ENCODE results near the gene IL15.

The IL15 gene

DNA sequence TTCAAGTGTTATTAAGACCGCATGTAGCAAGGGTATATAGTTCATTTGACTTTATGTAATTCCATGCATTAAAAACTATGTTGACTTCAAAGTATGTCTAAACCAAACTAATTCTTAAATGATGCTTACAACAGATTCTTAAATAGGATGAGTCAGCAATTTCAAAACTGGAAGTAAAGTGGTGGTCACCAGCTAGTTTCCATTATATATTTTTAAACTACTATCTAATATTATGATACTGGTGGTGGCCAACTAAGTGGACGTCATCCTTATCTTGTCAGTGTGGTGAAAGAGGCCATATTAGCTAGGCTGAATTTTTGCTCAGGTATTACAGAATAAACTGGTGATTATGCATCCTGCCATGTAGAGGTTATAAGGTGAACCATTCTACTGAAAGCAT, 1.2 kb downstream of the IL15 start:
- peaks cover 15% of the 10 kb centered on the region for H3K27me3 Mint-ChIP-seq
- H3K9me3 Mint-ChIP-seq (ENCODE audit: low read depth) = no peaks in the 10 kb centered on the region
- peaks cover 12% of the 10 kb centered on the region for H3K4me1 Mint-ChIP-seq (ENCODE audit: low read depth)
- H3K4me3 Mint-ChIP-seq = peak overlapping the region; percentile 89
- no peaks in the 10 kb centered on the region for H3K36me3 Mint-ChIP-seq
- H3K27ac Mint-ChIP-seq = no peak overlapping the region

DNA sequence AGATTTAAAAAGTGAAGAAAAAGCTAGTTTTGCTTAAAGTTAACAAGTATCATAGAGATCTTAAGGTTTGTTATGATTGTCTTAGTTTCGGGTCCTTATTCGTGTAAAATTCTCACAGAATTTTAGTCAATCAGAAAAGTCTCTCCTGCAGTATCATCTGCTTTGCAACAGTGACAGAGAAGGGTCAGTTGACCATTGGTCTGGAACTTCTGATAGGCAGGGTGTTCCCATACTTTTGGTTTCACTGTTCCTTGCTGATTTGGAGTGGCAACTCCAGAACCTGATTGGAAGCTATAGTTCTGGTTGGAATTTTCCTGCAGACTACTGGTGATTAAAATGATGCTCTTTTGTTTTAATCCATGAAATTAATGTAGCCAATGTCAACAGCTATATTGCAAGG, 1.8 kb downstream of the IL15 start:
- H3K36me3 Mint-ChIP-seq = no peaks in the 10 kb centered on the region
- no peaks in the 10 kb centered on the region for H3K9me3 Mint-ChIP-seq (ENCODE audit: low read depth)
- H3K27ac Mint-ChIP-seq = no peak overlapping the region
- H3K4me3 Mint-ChIP-seq = peak overlapping the region; percentile 20
- peaks cover 15% of the 10 kb centered on the region for H3K27me3 Mint-ChIP-seq
- H3K4me1 Mint-ChIP-seq (ENCODE audit: low read depth) = peaks cover 12% of the 10 kb centered on the region

DNA sequence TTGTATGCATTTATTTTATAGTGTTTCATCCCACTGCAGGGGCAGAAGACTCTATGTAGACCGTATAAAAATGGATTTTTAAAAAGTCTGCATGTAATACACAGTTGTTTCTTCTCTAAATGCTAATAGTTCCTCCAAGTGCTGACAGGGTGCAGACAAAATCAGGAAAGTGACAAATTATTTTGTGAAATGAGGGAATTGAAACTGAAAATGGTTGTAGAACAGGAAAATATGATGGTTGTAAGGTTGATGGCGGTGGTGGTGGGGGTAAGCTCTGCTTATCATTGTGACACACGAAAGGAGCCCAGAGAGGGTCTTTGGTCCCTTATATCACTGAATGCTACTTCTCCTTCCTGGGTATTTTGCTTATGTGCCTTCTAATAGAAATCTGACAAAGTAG, 4.3 kb downstream of the IL15 start:
- H3K36me3 Mint-ChIP-seq = no peaks in the 10 kb centered on the region
- peaks cover 11% of the 10 kb centered on the region for H3K4me1 Mint-ChIP-seq (ENCODE audit: low read depth)
- H3K27ac Mint-ChIP-seq = no peak overlapping the region
- H3K27me3 Mint-ChIP-seq = peaks cover 15% of the 10 kb centered on the region
- H3K9me3 Mint-ChIP-seq (ENCODE audit: low read depth) = no peaks in the 10 kb centered on the region
- no peak overlapping the region for H3K4me3 Mint-ChIP-seq

DNA sequence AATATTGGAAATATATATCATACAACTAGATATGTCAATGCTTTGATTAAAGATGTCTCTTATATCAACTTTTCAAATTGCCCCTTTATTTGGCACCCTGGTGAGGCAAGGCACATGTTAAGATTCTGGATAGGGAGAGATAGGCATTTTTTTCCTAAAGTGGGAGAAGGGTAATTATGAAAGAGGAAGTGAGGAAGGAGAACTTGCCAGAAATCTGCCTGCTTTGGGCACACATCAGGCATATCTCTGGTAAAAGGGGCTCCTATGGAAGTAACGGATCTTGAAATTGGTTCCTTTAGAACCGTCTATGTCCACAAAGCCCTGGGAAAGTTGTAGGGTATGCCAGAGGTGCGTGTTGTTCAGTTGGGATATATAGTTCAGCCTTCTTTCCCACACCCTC, 5.7 kb downstream of the IL15 start:
- Mint-ChIP-seq H3K4me1 (ENCODE audit: low read depth) (peaks cover 6% of the 10 kb centered on the region), H3K36me3 (no peaks in the 10 kb centered on the region), H3K9me3 (ENCODE audit: low read depth) (no peaks in the 10 kb centered on the region), H3K27ac (no peak overlapping the region), H3K27me3 (peaks cover 17% of the 10 kb centered on the region), H3K4me3 (no peak overlapping the region)

DNA sequence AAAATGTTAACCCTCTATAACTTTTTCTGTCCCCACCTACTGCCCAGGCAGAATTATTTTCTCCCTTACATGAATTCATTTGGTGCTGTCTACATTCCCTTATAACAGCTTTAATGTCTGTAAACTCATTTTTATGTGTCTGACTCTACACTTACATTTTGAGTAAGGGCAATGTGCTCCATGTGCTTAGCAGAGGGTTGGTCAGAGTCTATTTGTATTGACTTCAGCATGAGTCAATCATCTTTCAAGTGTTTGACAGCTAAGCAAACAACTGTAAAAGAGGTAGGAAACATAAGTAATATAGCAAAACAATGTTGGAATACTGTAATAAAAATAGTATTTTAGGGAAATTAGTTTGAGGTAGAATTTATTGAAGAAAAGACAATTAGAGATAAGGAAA, 6.3 kb downstream of the IL15 start:
- Mint-ChIP-seq H3K36me3 (no peaks in the 10 kb centered on the region), H3K4me1 (ENCODE audit: low read depth) (peaks cover under 1% of the 10 kb centered on the region), H3K4me3 (no peak overlapping the region), H3K27ac (no peak overlapping the region), H3K27me3 (peaks cover 15% of the 10 kb centered on the region), H3K9me3 (ENCODE audit: low read depth) (no peaks in the 10 kb centered on the region)

DNA sequence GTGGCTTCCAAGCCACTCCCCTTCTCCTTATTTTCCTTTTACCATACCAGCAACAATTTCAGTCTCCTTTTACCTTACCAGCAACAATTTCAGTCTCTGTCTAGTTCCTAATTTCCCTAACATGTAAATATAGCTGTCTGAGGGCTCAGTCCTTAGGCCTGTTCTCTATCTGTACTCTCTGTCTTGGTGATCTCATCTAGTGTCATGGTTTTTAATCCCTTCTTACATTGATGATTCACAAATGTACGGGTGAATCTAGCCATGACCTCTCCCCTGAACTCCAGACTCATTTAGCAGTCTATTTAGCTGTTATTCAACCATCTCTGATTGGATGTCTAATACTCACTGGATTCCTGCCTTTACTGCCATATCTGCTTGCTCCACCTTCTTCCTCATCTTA, 7.2 kb downstream of the IL15 start:
- H3K36me3 Mint-ChIP-seq = no peaks in the 10 kb centered on the region
- no peak overlapping the region for H3K4me3 Mint-ChIP-seq
- H3K27me3 Mint-ChIP-seq = peaks cover 14% of the 10 kb centered on the region
- H3K4me1 Mint-ChIP-seq (ENCODE audit: low read depth) = no peaks in the 10 kb centered on the region
- no peak overlapping the region for H3K27ac Mint-ChIP-seq
- no peaks in the 10 kb centered on the region for H3K9me3 Mint-ChIP-seq (ENCODE audit: low read depth)

DNA sequence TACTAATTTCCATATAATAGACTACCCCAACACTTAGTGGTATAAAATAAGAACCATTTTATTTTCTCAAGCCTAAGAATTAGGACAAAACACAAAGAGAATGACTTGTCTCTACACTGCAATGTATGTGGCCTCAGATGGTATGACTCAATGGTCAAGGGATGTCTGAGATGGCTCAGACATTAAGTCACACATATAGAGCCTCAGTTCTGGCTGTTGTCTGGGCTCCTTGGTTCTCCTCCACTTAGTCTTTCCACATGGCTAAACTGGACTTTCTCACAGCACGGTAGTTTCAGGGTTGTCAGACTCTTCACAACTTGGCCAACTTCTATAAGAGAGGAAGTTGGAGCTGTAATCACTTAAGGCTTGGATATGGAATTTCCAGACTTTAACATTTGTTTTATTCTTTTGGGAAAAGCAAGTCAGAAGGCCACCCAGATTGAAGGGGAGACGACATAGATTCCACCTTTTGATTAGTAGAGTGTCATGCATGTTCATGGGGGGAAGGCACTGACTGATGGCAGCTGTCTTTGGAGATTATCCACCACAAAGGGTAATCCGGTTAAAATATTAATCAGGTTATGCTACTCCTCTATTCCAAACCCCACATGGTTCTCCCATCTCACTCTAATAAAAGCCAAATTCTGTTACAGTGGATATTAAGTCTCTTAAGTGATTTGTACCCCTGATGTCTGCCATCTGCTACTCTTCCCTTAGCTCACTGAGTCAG, 9.4 kb downstream of the IL15 start:
- no peaks in the 10 kb centered on the region for H3K4me1 Mint-ChIP-seq (ENCODE audit: low read depth)
- no peak overlapping the region for H3K4me3 Mint-ChIP-seq

DNA sequence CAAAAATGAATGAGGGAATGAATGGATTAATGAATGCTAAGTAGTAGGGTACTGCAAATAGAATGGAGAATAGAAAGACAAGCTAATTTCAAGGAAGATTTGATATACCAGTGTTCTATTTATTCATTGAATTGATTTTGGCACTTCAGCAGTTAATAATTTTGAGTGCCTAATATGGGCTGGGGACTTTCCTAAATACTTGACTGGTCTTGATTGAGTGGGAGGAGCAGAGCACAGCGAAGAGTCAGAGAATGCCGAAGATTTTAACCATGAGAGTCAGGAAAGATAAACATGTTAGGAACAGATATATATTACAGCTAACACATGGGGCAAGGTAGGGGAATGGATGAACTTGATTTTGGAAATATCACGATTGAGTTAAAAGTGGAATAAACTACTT, 10.6 kb downstream of the IL15 start:
- Mint-ChIP-seq H3K4me3 (no peak overlapping the region), H3K27ac (no peak overlapping the region), H3K27me3 (peaks cover 4% of the 10 kb centered on the region)

More for the DNA sequence above, 9.4 kb downstream of the IL15 start:
- no peaks in the 10 kb centered on the region for H3K36me3 Mint-ChIP-seq
- H3K27me3 Mint-ChIP-seq = peaks cover 4% of the 10 kb centered on the region
- no peaks in the 10 kb centered on the region for H3K9me3 Mint-ChIP-seq (ENCODE audit: low read depth)
- H3K27ac Mint-ChIP-seq = no peak overlapping the region

DNA sequence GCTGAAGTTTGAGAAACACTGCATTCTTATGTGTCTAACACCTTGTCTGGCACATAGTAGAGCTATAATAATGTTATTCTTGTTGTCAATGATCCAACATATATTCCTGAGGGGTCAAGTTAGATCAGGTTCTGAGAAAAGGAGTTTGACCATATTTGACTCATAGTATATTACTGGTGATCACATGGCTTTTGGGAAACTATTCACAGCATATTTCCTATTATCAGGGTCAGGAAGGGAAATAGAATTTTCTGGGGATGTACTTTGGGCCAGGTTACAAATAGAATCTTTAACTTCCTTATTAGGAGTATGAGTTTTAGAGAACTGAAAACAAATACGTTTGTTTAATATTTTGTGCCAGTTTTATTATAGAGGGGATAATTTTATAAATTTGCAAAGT, 11.6 kb downstream of the IL15 start:
- Mint-ChIP-seq H3K27ac (no peak overlapping the region), H3K4me3 (no peak overlapping the region), H3K9me3 (ENCODE audit: low read depth) (no peaks in the 10 kb centered on the region), H3K4me1 (ENCODE audit: low read depth) (no peaks in the 10 kb centered on the region), H3K36me3 (no peaks in the 10 kb centered on the region), H3K27me3 (peaks cover 4% of the 10 kb centered on the region)

More for the DNA sequence above, 10.6 kb downstream of the IL15 start:
- no peaks in the 10 kb centered on the region for H3K4me1 Mint-ChIP-seq (ENCODE audit: low read depth)
- no peaks in the 10 kb centered on the region for H3K36me3 Mint-ChIP-seq
- H3K9me3 Mint-ChIP-seq (ENCODE audit: low read depth) = no peaks in the 10 kb centered on the region

DNA sequence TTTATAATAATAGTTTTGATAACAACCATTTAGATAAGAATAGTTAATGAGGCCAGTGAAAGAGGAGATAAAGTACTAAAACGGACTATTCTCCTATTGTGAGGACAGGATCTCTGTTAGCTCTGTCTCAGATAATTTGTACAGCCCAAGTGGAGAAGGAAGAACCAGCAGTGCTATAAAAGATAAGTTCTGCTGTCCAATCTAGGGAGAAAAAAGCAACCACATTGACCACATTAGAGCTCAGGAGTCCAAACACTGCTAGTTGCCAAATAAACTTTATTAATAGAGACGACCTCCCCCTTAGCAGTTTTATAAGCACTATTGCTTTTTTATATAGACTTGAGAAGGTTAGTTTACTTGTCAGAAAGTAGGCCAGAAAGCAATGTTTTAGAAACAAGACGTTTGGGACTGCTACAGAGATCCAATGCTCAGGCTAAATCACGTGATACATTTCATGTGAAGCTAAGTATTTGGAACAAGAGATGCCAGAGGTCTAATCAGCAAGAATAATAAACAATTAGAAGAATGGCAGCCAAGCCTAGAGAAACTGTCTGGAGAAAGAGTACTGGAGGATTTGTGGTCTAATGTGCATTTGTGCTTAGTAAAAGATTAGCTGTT, 15.9 kb downstream of the IL15 start:
- Mint-ChIP-seq H3K4me3 (no peak overlapping the region), H3K9me3 (ENCODE audit: low read depth) (no peaks in the 10 kb centered on the region), H3K27ac (no peak overlapping the region), H3K27me3 (peaks cover 2% of the 10 kb centered on the region), H3K36me3 (no peaks in the 10 kb centered on the region), H3K4me1 (ENCODE audit: low read depth) (no peaks in the 10 kb centered on the region)

DNA sequence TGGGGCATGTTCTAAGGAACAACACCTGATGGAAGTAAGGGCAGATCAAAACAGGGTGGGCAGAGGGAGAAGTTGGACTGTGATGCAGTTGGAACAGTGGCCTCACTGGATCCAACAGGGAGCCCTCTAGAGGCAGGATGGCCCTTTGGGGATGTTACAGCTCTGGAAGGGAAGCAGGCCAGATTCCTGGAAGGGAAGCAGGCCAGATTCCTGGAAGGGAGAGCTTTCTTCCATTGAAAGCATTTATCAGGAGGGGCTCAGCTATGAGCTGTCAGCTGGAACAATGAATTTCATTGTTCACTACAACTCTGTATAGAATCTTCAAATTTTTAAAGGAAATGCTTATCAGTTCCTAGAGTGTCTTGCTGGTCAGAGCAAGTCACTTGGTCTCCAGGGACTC, 17.7 kb downstream of the IL15 start:
- no peaks in the 10 kb centered on the region for H3K27me3 Mint-ChIP-seq
- no peaks in the 10 kb centered on the region for H3K36me3 Mint-ChIP-seq
- H3K9me3 Mint-ChIP-seq (ENCODE audit: low read depth) = no peaks in the 10 kb centered on the region
- no peaks in the 10 kb centered on the region for H3K4me1 Mint-ChIP-seq (ENCODE audit: low read depth)
- H3K27ac Mint-ChIP-seq = no peak overlapping the region
- H3K4me3 Mint-ChIP-seq = no peak overlapping the region

DNA sequence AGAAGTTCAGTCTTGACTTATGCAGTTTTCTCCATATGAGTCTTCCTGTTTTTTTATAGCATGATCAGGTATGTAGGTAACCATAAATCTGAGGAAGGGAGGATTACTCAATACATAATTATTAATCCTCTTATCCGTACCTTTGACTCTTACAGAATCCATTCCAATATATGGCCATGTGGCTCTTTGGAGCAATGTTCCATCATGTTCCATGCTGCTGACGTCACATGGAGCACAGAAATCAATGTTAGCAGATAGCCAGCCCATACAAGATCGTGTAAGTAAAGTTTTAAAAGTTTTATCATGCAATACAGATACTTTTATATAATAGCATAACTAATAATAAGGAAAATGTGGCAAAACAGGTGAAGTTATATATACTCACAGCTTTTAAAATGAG, 19.6 kb downstream of the IL15 start:
- Mint-ChIP-seq H3K27me3 (no peaks in the 10 kb centered on the region), H3K4me3 (no peak overlapping the region), H3K4me1 (ENCODE audit: low read depth) (no peaks in the 10 kb centered on the region), H3K9me3 (ENCODE audit: low read depth) (no peaks in the 10 kb centered on the region), H3K36me3 (no peaks in the 10 kb centered on the region), H3K27ac (no peak overlapping the region)

DNA sequence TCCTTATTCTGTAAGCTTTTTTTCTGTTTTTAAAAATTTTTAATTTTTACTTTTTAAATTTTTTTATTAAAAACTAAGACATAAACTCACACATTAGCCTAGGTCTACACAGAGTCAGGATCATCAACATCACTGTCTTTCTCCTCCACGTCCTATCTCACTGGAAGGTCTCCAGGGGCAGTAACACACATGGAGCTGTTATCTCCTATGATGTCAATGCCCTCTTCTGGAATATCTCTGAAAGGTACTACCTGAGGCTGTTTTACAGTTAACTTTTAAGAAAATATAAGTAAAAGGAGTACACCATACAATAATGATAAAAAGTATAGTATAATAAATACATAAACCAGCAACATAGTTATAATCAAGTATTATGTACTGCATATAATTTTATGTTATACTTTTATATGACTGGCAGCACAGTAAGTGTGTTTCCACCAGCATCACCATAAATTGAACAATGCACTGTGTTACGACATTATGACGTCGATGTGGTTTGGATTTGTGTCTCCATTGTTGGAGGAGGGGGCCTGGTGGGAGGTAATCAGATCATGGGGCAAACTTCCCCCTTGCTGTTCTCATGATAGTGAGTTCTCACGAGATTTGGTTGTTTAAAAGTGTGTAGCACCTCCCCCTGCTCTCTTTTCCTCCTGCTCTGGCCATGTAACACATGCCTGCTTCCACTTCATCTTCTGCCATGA, 21.3 kb downstream of the IL15 start:
- Mint-ChIP-seq H3K9me3 (ENCODE audit: low read depth) (no peaks in the 10 kb centered on the region), H3K27me3 (no peaks in the 10 kb centered on the region), H3K27ac (no peak overlapping the region), H3K36me3 (no peaks in the 10 kb centered on the region), H3K4me3 (no peak overlapping the region), H3K4me1 (ENCODE audit: low read depth) (no peaks in the 10 kb centered on the region)

DNA sequence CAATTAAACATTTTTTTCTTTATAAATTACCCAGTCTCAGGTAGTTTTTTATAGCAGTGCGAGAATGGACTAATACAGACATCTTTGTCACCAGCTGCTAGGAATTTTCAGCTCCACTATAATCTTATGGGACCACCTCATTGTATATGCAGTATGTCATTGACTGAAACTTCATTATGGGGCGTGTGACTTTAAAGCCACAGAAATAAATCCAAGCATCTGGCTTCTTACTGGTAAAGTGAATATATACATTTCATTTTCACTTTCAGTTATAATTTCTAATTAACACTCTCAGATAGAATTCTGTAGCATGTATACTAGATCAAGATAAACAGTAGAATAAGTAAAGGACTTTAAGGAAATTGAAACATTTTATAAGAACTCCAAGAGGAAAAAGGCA, 21.9 kb downstream of the IL15 start:
- no peak overlapping the region for H3K4me3 Mint-ChIP-seq
- no peaks in the 10 kb centered on the region for H3K9me3 Mint-ChIP-seq (ENCODE audit: low read depth)
- H3K4me1 Mint-ChIP-seq (ENCODE audit: low read depth) = no peaks in the 10 kb centered on the region
- H3K36me3 Mint-ChIP-seq = no peaks in the 10 kb centered on the region
- no peak overlapping the region for H3K27ac Mint-ChIP-seq
- H3K27me3 Mint-ChIP-seq = no peaks in the 10 kb centered on the region

DNA sequence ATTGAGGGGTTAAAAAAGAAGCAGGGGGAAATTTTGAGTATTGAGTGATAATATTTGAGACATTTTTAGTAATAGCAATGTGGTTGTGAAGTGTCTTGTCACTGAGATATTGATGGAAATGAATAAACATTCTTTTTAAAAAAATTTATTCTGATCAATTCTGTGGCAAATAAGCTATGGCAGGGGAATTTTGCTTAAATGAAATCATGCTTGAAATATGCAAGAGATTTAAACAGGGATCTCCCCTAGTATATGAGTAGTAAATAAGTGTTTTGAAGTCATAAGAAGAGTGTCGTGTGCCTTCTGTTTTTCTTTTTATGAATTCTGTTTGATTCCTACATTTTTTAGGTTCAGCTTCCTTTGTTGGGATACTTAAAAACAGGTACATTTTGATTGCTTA, 23.2 kb downstream of the IL15 start:
- Mint-ChIP-seq H3K36me3 (no peaks in the 10 kb centered on the region), H3K27ac (no peak overlapping the region), H3K4me3 (no peak overlapping the region), H3K27me3 (no peaks in the 10 kb centered on the region), H3K4me1 (ENCODE audit: low read depth) (no peaks in the 10 kb centered on the region), H3K9me3 (ENCODE audit: low read depth) (no peaks in the 10 kb centered on the region)

Measured in activated naive CD8-positive, alpha-beta T cell (primary cell).